Measurements from ENCODE around the gene GLDC. TPM values are rescaled to one million over a fixed set of nuclear protein-coding genes. Genes with fewer than 3 reads are reported as not detected.

GLDC gene
- total RNA-seq, 4 donors from 2014 or later: not detected

DNA sequence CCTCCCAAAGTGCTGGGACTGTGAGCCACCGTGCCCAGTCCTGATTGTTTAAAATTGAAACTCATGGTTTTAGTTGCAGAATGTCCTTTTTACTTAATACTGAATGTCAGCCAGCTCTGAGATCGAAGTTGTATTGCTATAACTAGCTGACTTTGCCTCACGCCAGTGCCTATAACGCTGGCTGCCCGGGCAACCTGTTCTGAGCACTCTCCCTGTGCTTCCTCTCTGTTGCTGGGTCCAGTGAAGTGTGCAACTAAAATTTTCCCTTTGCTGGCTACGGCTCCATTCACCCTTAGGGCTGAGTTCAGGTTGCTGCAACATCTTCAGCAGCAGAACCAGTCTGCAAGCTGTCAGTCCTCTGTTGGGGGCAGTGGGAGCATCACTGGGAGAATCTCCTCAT, 65.9 kb downstream of the GLDC start:
- TF ChIP-seq, protein P1, sequence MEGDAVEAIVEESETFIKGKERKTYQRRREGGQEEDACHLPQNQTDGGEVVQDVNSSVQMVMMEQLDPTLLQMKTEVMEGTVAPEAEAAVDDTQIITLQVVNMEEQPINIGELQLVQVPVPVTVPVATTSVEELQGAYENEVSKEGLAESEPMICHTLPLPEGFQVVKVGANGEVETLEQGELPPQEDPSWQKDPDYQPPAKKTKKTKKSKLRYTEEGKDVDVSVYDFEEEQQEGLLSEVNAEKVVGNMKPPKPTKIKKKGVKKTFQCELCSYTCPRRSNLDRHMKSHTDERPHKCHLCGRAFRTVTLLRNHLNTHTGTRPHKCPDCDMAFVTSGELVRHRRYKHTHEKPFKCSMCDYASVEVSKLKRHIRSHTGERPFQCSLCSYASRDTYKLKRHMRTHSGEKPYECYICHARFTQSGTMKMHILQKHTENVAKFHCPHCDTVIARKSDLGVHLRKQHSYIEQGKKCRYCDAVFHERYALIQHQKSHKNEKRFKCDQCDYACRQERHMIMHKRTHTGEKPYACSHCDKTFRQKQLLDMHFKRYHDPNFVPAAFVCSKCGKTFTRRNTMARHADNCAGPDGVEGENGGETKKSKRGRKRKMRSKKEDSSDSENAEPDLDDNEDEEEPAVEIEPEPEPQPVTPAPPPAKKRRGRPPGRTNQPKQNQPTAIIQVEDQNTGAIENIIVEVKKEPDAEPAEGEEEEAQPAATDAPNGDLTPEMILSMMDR (IDR thresholded peaks at IDR 0.05; ENCODE audit: low read depth): no peak

DNA sequence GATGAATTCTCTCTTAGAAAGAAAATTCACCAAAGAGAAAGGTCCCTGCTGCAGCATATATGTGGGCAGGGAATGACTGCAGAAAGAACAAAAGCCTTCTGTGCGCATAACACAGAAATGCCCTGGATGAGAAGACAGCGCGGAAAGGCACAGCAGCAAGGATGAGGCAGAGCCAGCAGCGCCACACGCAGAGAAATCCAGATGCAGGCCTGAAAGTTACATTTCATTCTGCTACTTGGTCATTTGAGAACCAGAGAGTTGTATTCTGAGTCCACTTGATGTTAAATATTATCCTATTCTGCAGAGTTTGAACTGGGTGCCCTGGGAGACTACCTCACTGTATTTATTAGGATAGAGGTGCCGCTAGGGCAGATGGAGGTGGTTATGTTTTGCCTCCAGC, 68.5 kb downstream of the GLDC start:
- TF ChIP-seq, protein P1 (IDR thresholded peaks at IDR 0.05; ENCODE audit: low read depth): no peak

DNA sequence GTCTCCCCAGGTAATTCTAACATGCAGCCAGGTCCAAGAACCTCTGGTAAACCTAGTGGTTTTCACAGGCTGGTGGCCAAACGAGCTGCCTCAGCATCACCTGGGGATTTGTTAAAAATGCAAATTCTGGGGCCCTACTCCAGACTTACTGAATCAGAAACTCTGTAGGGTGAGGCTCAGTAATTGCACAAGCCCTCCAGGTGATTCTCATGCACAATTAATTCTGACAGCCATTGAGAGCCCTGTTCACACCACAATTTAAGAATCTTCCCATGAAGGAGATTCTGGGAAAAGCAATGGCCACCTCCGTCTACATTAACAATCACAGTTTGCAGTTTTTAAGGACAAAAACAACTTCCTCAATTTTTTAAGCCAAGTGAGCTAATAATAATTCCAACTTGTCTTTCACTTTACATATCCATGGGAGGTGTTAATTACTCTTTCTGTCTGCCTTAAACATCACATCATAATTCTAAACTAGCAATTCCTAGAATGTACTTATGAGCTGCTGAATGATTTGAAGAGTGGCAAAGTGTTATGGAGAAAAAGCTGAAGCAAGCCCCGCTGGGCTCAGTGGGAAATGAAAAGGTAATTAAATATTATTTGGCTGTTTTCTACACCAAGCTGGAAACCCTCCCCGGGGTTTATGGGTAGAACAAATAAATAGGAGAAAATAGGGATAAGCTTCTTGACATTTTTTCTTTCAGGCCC, 70.0 kb downstream of the GLDC start:
- TF ChIP-seq, protein P1 (IDR thresholded peaks at IDR 0.05; ENCODE audit: low read depth): no peak

DNA sequence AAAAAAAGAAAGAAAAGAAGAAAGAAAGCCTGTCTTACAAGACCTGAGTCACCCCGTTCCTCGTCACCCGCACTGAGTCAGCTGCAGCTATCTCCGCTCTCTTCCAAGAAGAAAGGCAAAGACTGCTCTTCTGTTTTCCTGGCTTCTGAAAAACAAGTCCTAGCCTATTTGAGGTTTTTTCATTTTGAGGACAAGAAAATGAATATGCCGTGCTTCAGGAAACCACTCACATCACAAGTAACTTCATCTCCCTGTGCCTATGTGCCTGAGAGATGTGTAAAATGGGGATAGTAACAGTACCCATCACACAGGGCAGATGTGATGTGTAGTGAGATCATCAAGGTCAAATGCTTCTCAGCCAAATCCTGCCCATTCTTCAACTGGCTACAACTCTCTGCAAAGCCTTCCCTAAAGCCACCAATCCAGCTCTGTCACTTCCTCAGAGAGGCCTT, 78.4 kb downstream of the GLDC start:
- TF ChIP-seq, protein P1 (IDR thresholded peaks at IDR 0.05; ENCODE audit: low read depth): no peak

DNA sequence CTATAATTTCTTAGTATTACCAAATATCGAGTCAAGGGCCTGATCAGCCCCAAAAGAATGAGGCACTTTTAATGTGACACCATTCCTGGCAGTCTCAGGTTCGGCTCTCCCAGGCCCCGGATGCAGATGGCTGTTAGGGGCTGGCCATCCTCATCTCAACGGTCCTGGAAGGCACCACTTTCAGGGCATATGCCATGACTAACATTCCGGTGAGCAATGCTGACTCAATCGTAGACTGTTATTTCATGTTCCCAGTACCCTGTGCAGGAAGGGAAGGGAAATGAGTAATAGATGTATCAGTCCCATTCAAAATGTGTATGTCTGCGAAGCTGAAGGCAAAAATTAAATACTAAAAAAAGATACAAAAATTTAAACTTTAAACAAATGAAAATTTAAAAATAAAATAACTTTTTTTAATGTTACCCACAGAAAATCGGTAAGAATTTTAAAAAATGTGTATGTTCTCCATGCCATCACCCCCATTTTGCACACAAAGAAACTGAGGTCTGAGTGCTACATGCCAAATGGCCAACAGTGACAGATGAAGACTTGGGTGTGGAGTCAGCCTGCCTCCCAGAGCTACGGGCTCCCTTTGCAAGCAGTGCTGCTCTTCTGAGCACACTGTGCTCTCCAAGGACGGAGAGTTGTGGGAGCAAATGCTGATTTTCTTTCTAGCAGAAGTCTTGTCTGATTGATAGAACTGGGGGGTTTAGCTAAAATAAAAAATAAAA, 79.0 kb downstream of the GLDC start:
- TF ChIP-seq, protein P1 (IDR thresholded peaks at IDR 0.05; ENCODE audit: low read depth): no peak

DNA sequence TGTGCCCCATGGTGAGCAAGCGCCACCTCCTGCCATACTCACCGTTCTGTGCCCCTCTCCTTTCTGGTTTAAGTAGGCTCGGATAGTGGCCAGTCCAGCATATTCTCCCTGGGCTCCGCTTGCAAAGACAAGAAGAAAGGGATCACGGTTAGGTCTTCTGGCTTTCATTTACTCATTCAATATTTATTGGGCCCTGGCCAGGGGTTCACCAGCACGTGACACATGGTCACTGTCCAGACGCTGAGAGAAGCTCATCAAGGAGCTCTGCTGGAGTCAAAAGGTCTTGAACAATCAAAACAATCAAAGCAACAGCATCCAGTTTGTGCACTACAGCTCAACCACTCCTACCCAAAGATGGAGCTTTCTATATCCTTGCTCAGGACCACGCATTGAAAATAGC, 80.2 kb downstream of the GLDC start:
- TF ChIP-seq, protein P1 (IDR thresholded peaks at IDR 0.05; ENCODE audit: low read depth): no peak

DNA sequence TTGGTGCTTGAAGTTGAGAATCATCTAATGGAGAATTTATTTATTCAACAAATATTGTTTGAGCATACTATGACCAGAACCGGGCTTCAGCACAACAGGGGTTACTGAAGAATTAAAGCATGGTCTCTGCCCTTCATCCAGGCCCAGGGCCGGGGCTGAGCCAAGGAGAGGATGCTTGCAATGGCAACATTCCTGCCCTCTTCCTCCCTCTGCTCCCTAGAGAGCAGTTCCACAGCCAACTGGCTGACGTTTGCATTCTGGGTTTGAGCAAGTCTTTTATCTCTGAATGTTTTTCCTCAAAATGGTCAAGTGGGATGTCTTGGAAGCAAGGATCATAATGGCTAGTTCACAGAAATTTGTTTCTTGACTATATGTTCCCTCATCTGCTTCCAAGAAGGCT, 80.7 kb downstream of the GLDC start:
- TF ChIP-seq, protein P1 (IDR thresholded peaks at IDR 0.05; ENCODE audit: low read depth): no peak

Data from subcutaneous adipose tissue (tissue), 4 donors.